Fibroblast of skin of right biceps (primary cell): ENCODE results near the gene CLDN25.

ENCODE experiments used
- DNase-seq: peaks from one replicate; pipeline ENCODE4 v3.0.0-alpha.2; 2013

CLDN25 gene

GRCh38 chr11:113814181-113814580 lies 34.6 kb downstream of the CLDN25 start:
- DNase-seq, result no peak

GRCh38 chr11:113817162-113817561 lies 37.6 kb downstream of the CLDN25 start:
- peak; percentile 4 for DNase-seq

DNA sequence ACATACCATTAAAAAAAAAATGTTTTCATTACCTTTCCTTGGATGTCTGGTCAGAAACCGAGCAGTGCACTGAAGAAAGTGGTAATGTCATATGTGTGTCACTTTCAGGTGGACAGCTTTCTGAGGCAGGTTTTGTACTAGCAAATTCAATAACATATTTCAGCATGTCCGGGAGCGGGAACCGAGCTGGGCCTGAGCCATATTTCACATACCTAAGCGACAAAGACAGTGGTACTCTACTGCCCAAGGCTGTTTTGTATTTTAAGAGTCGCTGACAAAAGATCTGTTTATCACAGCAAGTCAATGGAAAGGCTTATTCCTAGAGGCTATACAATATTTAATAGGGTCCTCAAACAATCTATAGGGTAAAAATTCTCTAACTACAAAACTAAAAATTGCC lies 38.0 kb downstream of the CLDN25 start:
- no peak for DNase-seq

- peak; percentile 4 for DNase-seq
Measured at GRCh38 chr11:113818426-113818825, 38.8 kb downstream of the CLDN25 start.

DNA sequence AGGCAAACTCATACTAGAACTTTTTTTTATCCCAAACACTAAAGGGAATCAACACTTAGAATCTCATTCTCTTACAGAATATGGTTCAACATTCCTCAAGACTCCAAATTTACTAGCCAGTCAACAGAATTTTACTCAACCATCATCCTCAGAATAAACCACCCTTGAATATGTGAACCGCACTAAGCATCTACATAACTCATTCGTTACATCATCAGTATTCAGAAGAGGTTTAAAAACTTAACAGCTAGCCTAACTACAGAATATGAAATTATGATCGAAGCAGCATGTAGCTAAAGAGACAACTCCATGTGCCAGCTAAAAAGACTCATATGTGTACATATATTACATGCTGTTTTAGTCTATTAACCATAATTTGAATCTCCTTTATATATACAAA lies 47.9 kb downstream of the CLDN25 start:
- no peak for DNase-seq

GRCh38 chr11:113828191-113828590 lies 48.6 kb downstream of the CLDN25 start:
- no peak for DNase-seq

DNA sequence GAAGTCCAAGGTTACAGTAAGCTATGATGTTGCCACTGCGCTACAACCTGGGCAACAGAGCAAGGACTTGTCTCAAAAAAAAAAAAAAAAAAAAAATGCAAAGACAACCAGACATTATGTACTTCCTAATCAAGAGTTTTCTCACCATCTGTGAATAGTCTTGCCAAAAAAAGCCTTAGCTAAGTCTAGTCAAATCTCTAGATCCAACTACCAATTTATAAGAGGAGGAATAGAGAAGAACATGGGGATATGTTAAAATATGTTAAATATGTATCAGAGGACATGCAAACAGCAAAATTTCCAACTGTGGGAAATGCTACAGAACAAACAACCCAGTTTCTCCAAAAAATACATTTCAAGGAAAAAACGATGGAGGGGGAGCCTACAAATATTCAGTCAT lies 50.2 kb downstream of the CLDN25 start:
- no peak for DNase-seq
